HG02763 (cell line): ENCODE data around the gene FRMD1.
"Not testable (repeated sequence)": the region's sequence is repeated elsewhere in the genome, so short reads cannot be mapped to it uniquely, and the experiment has no call there.

Source experiments
- ATAC-seq: cut with Tn5 transposase; IDR thresholded peaks from one replicate; pipeline ENCODE4 v1.9.1; 2021; ENCODE audit warnings: mild to moderate bottlenecking, moderate library complexity; ENCODE audit not compliant: unreplicated experiment

FRMD1 gene

DNA sequence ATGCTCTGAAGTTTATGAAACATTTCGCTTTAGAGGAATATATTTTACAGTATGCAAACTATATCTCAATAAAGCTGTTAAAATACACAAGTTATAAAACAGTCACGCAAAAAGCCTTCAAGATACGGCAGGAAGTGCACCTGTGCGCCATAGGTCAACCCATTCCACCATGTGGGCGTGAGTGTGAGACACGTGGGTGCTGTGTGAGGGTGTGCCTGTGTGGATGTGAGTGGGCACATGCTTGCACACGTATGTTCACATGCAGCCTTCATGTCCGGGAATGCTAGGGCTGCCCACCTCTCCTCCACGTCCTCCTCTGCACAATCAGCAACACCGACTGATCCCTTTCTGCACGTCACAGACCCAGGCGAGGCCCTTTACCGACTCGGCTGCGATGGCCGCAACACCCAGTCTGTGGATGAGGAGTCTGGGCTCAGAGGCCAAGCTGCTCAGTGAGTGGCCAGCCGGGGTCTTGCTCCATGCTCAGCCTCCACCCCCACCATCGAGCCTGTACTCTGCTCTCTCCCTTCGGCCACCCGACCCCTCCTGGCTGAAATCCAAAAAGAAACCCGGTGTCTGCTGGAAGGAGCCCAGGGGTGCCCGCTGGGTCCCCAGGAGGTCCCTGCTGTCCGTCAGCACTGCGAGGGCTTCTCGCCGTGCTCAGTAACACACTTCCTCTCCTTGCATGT is 3.0 kb upstream of the FRMD1 start:
- no peak for ATAC-seq

- no peak for ATAC-seq
Observed at GRCh38 chr6:168080393-168081077, 1.5 kb upstream of the FRMD1 start.

DNA sequence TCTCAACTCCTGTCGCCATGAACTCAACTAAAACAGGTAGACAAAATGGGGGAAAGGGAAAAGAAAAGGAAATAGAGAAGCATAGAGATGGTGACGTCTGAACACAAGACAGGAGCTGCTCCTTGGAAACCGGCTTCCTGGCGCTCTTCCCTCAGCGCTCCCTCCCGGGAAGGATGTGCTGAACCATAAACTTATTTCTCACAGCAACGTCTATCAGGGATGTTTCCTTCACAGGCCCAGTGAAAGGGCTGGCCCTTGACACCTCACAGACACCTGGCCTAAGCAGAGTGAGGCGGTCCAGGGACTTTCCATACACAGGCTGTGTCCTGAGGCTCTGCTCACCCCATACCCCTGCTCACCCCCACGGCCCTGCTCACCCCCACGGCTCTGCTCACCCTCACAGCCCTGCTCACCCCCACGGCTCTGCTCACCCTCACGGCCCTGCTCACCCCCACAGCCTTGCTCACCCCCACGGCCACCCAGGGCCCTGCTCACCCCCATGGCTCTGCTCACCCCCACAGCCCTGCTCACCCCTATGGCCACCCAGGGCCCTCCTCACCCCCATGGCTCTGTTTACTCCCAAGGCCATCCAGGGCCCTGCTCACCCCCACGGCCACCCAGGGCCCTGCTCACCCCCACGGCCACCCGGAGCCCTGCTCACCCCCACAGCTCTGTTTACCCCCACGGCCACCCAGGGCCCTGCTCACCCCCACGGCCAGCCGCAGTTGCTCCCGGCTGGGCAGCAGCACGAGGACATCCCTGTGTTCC is 653 bp downstream of the FRMD1 start:
- no peak for ATAC-seq

GRCh38 chr6:168077401-168077800 is 1.6 kb downstream of the FRMD1 start:
- ATAC-seq: not testable (repeated sequence)

DNA sequence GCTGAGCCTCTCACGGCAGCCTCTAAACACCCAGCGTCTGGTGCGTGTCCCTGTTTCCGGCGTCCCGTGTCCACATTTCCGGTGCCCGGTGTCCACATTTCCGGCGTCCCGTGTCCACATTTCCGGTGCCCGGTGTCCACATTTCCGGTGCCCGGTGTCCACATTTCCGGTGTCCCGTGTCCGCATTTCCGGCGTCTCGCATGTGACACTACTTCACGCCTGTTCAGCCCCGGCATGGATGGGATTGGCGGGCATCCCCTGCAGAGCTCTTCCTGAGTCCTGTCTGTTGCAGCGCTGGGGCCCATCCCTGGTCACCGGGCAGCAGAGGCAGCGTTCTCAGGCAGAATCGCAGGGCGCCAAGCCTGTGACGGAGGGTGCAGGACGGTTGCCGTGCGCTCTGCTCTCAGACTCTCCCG is 3.2 kb downstream of the FRMD1 start:
- no peak for ATAC-seq

DNA sequence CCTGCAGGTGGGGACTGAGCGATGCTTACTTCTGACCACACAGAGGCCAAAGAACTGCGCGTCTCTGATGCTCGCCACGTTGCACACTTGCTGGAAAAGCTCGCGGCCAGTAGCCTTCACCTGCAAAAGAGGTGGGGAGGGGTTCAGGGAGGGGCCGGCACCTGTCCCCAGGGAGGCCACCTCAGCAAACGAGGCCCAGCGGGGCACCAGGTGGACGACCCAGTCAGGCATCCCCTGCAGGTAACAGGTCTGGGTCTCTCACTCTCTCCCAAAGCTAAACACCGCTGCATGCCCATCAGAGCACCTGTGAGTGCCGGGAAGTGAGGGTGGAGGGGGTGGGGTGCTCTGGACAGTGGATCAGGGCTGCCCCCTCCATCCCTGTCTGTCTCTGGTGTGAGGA is 3.8 kb downstream of the FRMD1 start:
- ATAC-seq: no peak

- no peak for ATAC-seq
Observed at GRCh38 chr6:168073937-168074730, 4.9 kb downstream of the FRMD1 start.

DNA sequence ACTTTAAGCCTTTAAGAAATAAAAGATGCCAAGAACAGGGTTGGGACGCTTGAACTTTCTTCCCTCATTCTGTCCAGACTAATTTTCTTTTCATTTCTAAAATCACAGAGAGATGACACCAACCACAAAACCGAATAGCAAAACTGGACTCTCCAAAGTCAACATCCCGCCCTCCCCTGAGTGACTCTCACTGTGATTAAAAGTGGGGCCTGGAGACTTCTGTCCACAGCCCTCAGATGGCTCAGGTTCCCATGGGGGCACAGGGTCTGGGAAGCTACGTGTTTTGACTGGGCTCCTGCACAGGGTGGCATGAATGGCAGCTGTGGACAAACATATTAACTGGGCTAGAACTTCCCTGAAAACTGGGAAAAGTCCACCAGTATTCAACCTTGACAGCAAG is 6.3 kb downstream of the FRMD1 start:
- ATAC-seq: no peak

DNA sequence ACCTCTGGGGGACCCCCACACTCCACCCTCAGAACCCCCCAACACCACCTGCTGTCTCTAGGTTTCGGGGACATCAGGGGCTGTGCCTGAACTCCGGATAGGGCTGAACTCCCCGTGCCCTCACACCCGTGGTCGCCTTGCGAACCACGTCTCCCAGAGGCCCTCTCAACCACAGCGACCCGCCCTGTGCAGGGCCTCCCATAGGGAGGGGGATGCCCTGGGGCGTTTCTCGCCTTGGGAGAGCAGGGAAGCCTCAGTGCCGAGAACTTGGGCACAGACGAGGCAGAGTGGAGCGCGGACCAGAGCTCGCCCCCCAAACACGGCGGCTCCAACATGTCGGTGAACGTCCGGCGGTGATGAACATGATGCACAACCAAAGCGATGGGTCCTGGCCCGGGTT is 6.8 kb downstream of the FRMD1 start:
- ATAC-seq: no peak

GRCh38 chr6:168071620-168072019 is 7.4 kb downstream of the FRMD1 start:
- no peak for ATAC-seq

- no peak for ATAC-seq
Observed at GRCh38 chr6:168070804-168071203, 8.2 kb downstream of the FRMD1 start.

- ATAC-seq: no peak
Observed at GRCh38 chr6:168067081-168067759, 11.8 kb downstream of the FRMD1 start.

GRCh38 chr6:168064226-168064807 is 14.7 kb downstream of the FRMD1 start:
- no peak for ATAC-seq

- ATAC-seq: no peak
Observed at GRCh38 chr6:168063431-168063830, 15.6 kb downstream of the FRMD1 start.

- ATAC-seq: no peak
Observed at GRCh38 chr6:168062346-168063289, 16.4 kb downstream of the FRMD1 start.

DNA sequence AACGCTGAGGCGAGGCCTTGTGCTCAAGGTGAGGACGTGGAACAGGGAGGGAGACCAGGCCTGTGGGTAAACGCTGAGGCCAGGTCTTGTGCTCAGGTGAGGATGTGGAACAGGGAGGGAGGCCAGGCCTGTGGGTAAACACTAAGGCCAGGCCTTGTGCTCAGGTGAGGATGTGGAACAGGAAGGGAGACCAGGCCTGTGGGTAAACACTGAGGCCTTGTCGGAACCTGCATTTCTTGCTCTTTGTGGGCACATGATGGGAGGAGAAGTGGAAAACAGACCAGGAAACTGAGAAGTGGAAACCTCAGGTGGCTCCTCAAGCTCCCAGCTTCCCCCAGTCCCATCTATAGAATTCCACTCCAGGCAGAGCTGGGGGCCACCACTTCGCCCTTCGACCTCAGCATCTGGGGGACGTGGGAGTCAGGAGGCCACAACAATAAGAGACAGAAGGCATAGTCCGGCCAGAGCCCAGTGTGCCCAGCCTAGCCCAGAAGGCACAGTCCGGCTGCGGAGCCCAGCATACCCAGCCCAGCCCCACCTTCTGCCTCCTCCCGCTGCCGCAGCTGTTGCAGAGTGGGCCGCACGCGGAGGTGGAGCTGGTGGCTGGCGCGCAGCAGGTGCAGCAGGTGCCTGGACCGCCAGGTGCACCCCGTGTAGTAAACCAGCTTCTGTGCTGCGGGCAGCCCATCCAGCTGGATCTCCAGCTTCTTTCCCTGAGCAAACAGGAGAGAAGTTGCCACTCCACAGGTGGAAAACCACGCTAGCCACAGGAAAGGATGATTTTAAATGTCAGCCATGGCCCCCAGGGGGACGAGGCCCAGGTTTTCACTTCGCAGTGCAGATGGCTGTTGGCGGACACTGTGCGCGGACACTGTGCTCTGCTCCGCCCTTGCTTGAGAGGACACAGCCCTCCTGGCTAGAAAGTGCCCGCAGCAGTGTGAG is 17.5 kb downstream of the FRMD1 start:
- no peak for ATAC-seq

- ATAC-seq: no peak
Observed at GRCh38 chr6:168060521-168060931, 18.5 kb downstream of the FRMD1 start.
